HUES64 (cell line): ENCODE results near the gene PNCK.
"Not testable (repeated sequence)": the region's sequence is repeated elsewhere in the genome, so short reads cannot be mapped to it uniquely, and the experiment has no call there.

ENCODE experiments used
- H3K27ac ChIP-seq: 2 replicates; pipeline ENCODE4 v1.7.0; 2013; ENCODE audit warnings: low read depth, low read length, inconsistent platforms
- H3K27me3 ChIP-seq: 2 replicates; pipeline ENCODE4 v1.6.1; 2013; ENCODE audit warnings: mild to moderate bottlenecking, low read length; ENCODE audit not compliant: insufficient read depth
- H3K36me3 ChIP-seq: 2 replicates; pipeline ENCODE4 v1.6.1; 2013; ENCODE audit warnings: mild to moderate bottlenecking, low read length; ENCODE audit not compliant: insufficient read depth
- H3K4me1 ChIP-seq: 2 replicates; pipeline ENCODE4 v1.6.1; 2013; ENCODE audit warnings: mild to moderate bottlenecking, low read length, moderate library complexity; ENCODE audit not compliant: insufficient read depth
- H3K4me3 ChIP-seq: 2 replicates; pipeline ENCODE4 v1.5.1; 2013; ENCODE audit warnings: mild to moderate bottlenecking, low read length, moderate library complexity
- H3K9ac ChIP-seq: 2 replicates; pipeline ENCODE4 v1.6.1; 2013; ENCODE audit warnings: mild to moderate bottlenecking, low read depth, low read length
- H3K9me3 ChIP-seq: 2 replicates; pipeline ENCODE4 v1.6.1; 2013; ENCODE audit warnings: low read depth, low read length; ENCODE audit not compliant: insufficient read depth
- WGBS: fragments of 150-250, 120-280 bp; methylation state at CpG from one replicate; pipeline ENCODE4 v1.1.7; 2013; ENCODE audit warnings: missing lambda C conversion rate; 5-methylcytosine and 5-hydroxymethylcytosine counted together

Gene PNCK

DNA sequence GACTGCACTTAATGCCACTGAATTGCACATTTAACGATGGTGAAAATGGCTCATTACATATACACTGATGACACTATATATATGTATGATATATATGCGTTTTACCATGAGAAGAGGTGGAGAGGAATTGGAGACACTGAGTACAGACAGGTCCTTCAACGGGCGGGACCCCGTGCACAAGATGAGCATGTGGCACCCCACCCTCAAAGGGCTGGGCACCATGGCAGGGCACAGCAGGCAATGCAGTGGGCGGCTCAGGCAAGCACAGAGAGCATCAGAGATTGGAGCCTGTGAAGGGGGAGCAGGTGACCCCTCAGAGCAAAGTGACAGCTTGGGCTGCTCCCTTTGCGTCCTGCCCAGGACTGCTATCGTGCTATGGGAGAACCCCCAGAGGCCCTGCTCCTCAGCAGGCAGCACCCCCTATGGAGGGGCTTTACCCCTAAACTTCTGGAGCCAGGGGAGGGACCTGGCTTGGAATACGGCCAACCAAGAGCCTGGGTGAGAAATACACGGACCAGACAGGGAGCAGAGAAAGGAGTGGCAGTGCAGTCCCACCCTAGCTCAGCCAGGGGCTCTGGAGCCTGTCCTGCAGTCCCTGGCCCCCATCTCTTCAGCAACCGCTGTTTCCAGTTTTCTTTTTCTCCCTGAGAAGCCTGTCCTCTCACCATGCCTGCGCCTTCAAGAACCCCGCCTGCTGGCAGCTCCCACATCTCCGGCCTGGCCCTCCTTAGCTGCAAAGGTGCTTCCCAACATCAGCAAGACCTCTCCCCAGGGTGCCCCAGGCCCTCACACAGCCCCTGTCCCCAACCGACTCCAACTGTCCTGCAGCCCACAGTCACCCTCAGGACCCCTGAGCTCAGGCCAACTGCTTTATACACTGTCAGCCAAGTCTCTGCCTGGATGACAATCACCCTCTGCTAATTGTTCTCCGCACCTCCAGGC, 24.6 kb upstream of the PNCK start:
- H3K4me3 ChIP-seq, result no peak overlapping the region
- H3K4me1 ChIP-seq, result no peaks in the 10 kb centered on the region
- H3K9ac ChIP-seq, result no peak overlapping the region
- H3K27ac ChIP-seq, result no peak overlapping the region
- peaks cover 25% of the 10 kb centered on the region for H3K36me3 ChIP-seq
- no peaks in the 10 kb centered on the region for H3K27me3 ChIP-seq
- no peaks in the 10 kb centered on the region for H3K9me3 ChIP-seq
- 93% methylated on average over 13 of the region's 16 CpGs for WGBS

- not testable (repeated sequence) for H3K27me3 ChIP-seq, H3K9me3 ChIP-seq, H3K9ac ChIP-seq, H3K27ac ChIP-seq, H3K4me1 ChIP-seq, H3K4me3 ChIP-seq
- 97% methylated on average over 16 of the region's 16 CpGs for WGBS
- H3K36me3 ChIP-seq, result peaks cover 25% of the 10 kb centered on the region
Measured at GRCh38 chrX:153696986-153697722, 23.5 kb upstream of the PNCK start.

- not testable (repeated sequence) for H3K4me3 ChIP-seq, H3K9ac ChIP-seq, H3K4me1 ChIP-seq, H3K27ac ChIP-seq, H3K9me3 ChIP-seq, H3K27me3 ChIP-seq
- H3K36me3 ChIP-seq, result peaks cover 25% of the 10 kb centered on the region
- 94% methylated on average over 10 of the region's 10 CpGs for WGBS
Measured at GRCh38 chrX:153696538-153696937, 22.9 kb upstream of the PNCK start.

DNA sequence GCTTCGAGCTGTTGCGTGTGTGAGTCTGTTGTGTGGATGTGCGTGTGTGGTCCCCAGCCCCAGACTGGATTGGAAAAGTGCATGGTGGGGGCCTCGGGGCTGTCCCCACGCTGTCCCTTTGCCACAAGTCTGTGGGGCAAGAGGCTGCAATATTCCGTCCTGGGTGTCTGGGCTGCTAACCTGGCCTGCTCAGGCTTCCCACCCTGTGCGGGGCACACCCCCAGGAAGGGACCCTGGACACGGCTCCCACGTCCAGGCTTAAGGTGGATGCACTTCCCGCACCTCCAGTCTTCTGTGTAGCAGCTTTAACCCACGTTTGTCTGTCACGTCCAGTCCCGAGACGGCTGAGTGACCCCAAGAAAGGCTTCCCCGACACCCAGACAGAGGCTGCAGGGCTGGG, 22.5 kb upstream of the PNCK start:
- Histone ChIP-seq H3K27ac (no peak overlapping the region), H3K36me3 (peaks cover 25% of the 10 kb centered on the region), H3K4me1 (no peaks in the 10 kb centered on the region), H3K9me3 (no peaks in the 10 kb centered on the region), H3K4me3 (no peak overlapping the region), H3K27me3 (no peaks in the 10 kb centered on the region), H3K9ac (no peak overlapping the region)
- WGBS, result 95% methylated on average over 14 of the region's 15 CpGs

DNA sequence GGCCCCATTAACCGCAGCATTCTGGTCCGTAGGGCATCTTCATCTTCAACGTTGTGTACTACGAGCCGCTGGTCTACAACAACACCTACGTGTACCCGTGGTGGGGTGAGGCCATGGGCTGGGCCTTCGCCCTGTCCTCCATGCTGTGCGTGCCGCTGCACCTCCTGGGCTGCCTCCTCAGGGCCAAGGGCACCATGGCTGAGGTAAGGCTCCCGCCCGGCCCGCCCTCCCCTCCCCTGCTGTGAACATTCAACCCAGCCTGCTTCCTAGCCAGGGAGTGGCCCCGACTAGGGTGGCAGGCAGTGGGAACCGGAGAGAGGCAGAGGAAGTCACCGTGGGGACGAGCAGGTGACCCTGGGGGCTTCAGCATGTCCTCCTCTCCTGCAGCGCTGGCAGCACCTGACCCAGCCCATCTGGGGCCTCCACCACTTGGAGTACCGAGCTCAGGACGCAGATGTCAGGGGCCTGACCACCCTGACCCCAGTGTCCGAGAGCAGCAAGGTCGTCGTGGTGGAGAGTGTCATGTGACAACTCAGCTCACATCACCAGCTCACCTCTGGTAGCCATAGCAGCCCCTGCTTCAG, 21.2 kb upstream of the PNCK start:
- peaks cover 24% of the 10 kb centered on the region for H3K36me3 ChIP-seq
- no peak overlapping the region for H3K9ac ChIP-seq
- H3K27me3 ChIP-seq, result no peaks in the 10 kb centered on the region
- no peaks in the 10 kb centered on the region for H3K4me1 ChIP-seq
- no peaks in the 10 kb centered on the region for H3K9me3 ChIP-seq
- no peak overlapping the region for H3K4me3 ChIP-seq
- 92% methylated on average over 20 of the region's 23 CpGs for WGBS
- H3K27ac ChIP-seq, result no peak overlapping the region

GRCh38 chrX:153694256-153694655, 20.6 kb upstream of the PNCK start:
- H3K36me3 ChIP-seq, result peaks cover 24% of the 10 kb centered on the region
- not testable (repeated sequence) for H3K9me3 ChIP-seq, H3K4me3 ChIP-seq, H3K4me1 ChIP-seq, H3K9ac ChIP-seq, H3K27me3 ChIP-seq, H3K27ac ChIP-seq
- WGBS, result 94% methylated on average over 15 of the region's 16 CpGs

GRCh38 chrX:153693216-153694086, 19.8 kb upstream of the PNCK start:
- H3K4me3 ChIP-seq, result no peak overlapping the region
- 92% methylated on average over 30 of the region's 31 CpGs for WGBS
- no peaks in the 10 kb centered on the region for H3K27me3 ChIP-seq
- H3K9me3 ChIP-seq, result no peaks in the 10 kb centered on the region
- H3K9ac ChIP-seq, result no peak overlapping the region
- peaks cover 24% of the 10 kb centered on the region for H3K36me3 ChIP-seq
- no peak overlapping the region for H3K27ac ChIP-seq
- no peaks in the 10 kb centered on the region for H3K4me1 ChIP-seq

DNA sequence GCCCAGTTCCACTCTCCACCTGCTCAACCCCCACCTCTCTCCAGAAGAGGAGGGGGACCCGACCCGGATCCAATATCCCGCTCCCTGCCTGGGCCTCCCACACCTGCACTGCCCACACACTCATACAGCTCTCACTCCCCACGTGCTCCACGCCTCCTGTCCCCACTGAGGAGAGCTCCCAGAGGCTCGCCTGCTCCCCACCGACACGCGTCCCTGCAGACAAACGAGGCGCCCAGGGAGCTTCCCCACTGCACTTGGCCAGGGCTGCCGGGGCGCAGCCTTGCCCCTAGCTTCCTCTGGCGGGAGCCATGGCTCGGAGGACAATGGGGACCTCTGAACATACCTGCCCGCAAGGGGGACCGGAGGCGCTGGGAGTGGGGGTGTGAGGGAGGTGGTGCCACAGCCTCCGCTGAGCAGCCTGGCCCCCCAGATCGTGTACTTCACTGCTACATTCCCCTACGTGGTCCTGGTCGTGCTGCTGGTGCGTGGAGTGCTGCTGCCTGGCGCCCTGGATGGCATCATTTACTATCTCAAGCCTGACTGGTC, 19.1 kb upstream of the PNCK start:
- H3K36me3 ChIP-seq, result peaks cover 24% of the 10 kb centered on the region
- no peaks in the 10 kb centered on the region for H3K9me3 ChIP-seq
- WGBS, result 92% methylated on average over 21 of the region's 24 CpGs
- no peak overlapping the region for H3K9ac ChIP-seq
- no peaks in the 10 kb centered on the region for H3K27me3 ChIP-seq
- H3K4me3 ChIP-seq, result no peak overlapping the region
- no peaks in the 10 kb centered on the region for H3K4me1 ChIP-seq
- no peak overlapping the region for H3K27ac ChIP-seq

DNA sequence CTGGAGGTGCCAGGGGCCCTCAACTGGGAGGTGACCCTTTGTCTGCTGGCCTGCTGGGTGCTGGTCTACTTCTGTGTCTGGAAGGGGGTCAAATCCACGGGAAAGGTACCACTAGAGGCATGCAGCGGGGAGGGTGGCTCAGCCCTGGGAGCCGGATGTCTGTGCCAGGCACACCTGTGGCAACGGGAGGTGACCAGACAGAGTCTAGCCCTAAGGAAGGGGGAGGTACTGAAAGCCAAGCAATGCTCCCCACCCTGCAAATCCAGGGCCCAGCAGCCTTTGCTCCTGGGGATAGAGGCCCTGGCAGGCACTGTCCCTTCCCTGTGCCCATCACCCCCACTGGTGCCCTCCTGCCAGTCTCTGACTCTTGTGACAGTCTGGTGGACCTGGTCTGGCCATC, 18.4 kb upstream of the PNCK start:
- no peaks in the 10 kb centered on the region for H3K4me1 ChIP-seq
- 95% methylated on average over 2 of the region's 4 CpGs for WGBS
- no peak overlapping the region for H3K27ac ChIP-seq
- H3K4me3 ChIP-seq, result no peak overlapping the region
- no peaks in the 10 kb centered on the region for H3K27me3 ChIP-seq
- peaks cover 24% of the 10 kb centered on the region for H3K36me3 ChIP-seq
- no peak overlapping the region for H3K9ac ChIP-seq
- no peaks in the 10 kb centered on the region for H3K9me3 ChIP-seq

- H3K27me3 ChIP-seq, H3K9me3 ChIP-seq: not testable (repeated sequence)
- peaks cover 23% of the 10 kb centered on the region for H3K36me3 ChIP-seq
Measured at GRCh38 chrX:153691032-153691827, 17.6 kb upstream of the PNCK start.

More at GRCh38 chrX:153691032-153691827, 17.6 kb upstream of the PNCK start:
- not testable (repeated sequence) for H3K27ac ChIP-seq, H3K9ac ChIP-seq, H3K4me3 ChIP-seq, H3K4me1 ChIP-seq
- WGBS, result 94% methylated on average over 21 of the region's 21 CpGs
